Measurements from ENCODE around the gene ZSWIM7. TPM values are rescaled to one million over a fixed set of nuclear protein-coding genes. Genes with fewer than 3 reads are reported as not detected.
A peak's percentile ranks its signal among the peaks of the same experiment; 100 is the strongest.

Gene ZSWIM7, protein sequence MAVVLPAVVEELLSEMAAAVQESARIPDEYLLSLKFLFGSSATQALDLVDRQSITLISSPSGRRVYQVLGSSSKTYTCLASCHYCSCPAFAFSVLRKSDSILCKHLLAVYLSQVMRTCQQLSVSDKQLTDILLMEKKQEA
- 19.6 TPM for total RNA-seq

DNA sequence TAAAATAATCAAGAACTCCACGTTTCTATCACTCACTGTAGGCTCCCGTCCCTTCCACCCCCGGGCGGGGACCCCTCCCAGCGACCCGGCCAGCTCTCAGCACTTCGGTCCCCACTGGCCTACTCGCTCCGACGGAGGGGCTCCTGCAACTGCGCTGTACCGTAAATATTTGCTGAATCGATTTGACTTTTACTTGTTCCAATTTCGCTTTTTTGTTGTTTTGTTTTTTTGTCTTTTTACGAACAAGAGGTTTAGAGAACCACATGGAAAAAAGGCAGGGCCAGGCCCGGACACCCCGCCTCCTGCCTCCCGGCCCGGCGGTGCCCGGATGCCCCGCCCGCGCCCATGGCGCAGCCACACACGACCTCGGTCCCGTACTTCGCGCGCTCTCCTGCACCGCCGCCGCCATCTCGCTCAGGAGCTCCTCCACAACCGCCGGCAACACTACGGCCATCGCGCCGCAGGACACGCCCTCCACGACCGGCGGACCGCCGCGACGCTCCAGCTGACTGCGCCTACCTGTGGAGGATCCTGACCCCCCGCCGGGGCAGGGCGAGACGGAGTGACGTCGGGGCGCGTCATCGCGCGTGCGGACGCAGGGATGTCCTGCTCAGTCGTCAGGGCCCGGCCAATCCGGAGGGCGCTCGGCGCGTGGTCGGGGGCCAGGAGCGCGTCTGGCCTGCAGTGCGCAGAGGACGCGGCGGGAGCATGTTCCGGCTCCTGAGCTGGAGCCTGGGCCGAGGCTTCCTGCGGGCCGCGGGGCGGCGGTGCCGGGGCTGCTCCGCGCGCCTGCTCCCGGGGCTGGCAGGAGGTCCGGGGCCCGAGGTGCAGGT, at the start of gene ZSWIM7, which contains the start of gene TTC19:
ZSWIM7 (minus strand) TSS at position 564 of the 833 bp plus-strand sequence; CDS start at position 454, 110 bp downstream.
TTC19 (plus strand) TSS at position 684 of the 833 bp plus-strand sequence; CDS start at position 709, 25 bp downstream.
- no peak for FAIRE-seq

DNA sequence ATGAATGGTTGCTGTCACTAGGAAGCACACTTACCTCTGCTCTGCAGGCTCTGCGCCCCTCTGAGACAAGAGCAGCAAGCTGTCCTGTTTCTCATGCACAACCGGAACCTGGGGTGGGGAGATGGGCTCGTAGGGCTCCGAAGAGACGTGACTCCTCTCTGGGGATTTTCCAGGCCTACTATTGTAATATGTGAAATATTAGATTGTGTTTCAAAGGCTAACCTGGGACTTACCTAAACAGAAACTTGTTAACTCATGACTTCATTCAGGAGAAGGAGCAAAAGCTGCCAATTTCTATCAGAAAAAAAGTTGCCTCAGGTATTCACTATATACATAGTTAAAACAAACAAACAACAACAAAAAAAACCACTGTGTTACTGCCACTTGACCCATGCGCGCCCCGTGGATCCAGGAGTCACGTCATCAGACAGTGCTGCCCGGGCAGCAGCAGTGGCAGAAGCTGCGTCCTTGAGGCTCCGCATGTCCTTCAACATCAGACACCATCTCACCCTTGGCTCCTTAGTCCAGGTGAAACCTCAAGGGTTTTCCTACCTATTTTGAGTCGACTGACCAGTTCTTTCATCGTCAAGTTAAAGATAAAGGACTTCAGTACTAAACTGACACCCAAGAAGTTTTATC, 49.4 kb upstream of the ZSWIM7 start:
- no peak for FAIRE-seq

More for the DNA sequence above, at the start of gene ZSWIM7, which contains the start of gene TTC19:
- DNase-seq (ENCODE audit: low spot score in 2 of 2): peak; percentile 98 to 99

DNA sequence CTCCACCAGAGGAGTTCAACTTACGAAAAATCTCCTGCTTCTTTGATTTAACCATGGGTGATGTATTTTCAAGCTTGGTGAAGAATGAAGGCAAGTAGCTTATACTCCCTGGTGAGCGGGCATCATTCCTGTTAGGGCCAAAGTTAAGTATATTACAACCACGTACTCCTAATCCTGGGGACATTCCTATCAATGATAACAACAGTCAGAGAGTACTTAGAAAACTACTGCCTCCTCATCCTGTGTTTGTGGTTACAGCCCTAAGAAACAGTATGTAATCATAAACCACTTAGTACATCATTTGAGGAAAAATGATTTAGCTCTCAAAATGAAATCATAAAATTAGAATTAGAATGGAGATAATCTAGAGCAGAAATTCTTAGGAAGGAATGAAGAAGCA, 47.5 kb upstream of the ZSWIM7 start:
- DNase-seq (ENCODE audit: low spot score in 2 of 2): no peak
- FAIRE-seq: no peak

More for the DNA sequence above, 49.4 kb upstream of the ZSWIM7 start:
- DNase-seq (ENCODE audit: low spot score in 2 of 2): no peak

DNA sequence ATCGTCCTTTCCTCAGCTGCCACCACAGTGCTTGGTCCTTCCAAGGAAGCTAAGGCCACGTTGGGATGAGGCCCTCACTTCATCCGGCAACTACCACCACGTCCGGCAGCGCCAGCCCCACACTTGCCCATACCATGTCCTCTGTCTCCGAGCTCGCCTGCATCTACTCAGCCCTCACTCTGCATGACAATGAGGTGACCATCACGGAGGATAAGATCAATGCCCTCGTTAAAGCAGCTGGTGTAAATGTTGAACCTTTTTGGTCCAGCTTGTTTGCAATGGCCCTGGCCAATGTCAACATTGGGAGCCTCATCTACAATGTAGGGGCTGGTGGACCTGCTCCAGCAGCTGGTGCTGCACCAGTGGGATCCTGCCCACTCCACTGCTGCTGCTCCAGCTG, 45.0 kb upstream of the ZSWIM7 start:
- FAIRE-seq: no peak

DNA sequence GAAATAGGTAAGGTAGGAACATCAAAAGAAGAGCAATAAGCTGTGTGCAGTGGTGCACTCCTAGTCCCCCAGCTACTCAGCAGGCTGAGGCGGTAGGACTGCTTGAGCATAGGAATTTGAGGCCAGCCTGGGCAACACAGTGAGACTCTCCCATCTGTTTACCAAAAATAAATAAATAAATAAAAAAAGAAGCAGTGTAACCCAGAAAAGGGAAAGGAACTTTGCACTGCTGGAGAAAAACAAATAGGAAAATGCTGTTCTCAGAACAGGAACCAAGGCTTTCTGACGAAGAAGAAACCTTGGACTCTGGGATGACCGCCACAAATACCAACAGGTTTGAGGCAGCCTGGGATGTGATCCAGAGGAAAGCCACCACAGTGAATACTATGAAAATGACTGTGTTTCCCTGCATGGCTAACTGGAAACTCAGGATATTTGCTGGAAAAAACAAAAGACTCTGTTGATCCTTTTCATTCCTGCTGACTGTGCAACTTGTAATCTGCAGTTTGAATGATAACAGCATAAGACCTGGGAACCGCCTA, 41.3 kb upstream of the ZSWIM7 start:
- FAIRE-seq (no peak), DNase-seq (ENCODE audit: low spot score in 2 of 2) (peak in 1 of 2 donors; percentile 25)

More for the DNA sequence above, 45.0 kb upstream of the ZSWIM7 start:
- DNase-seq (ENCODE audit: low spot score in 2 of 2): no peak

DNA sequence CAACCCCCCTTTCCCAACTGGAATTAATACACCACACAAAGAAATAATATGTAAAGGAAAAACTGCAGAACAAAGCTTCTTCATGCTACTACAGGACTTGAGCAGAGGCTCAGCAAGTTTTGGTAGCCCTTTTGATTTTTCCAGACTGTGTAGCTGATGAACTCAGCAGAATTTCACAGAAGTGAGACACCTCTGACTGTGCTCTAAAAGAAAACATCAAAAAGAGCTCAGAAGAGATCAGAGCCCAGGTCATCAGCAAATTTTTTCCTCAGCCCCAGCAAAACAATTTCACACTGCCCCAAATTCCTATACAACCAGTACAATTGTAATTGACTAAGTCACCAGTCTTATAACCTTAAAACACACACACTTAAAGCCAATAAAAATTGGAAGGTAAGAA, 38.1 kb upstream of the ZSWIM7 start:
- DNase-seq (ENCODE audit: low spot score in 2 of 2) (no peak), FAIRE-seq (no peak)

DNA sequence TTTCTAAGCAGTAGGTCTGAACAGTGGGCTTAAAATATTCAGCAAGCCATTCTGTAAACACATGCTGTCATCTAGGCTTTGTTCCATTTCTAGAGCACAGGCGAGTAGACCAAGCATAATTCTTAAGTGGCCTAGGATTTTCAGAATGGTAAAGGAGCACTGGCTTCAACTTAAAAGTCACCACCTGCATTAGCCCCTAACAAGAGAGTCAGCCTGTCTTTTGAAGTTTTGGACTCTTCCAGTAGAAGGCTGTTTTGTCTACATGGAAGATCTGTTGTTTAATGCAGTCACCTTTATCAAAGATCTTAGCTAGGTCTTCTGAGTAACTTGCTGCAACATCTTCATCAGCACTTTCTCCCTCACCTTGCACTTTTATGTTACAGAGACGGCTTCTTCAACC, 36.8 kb upstream of the ZSWIM7 start:
- DNase-seq (ENCODE audit: low spot score in 2 of 2): no peak

DNA sequence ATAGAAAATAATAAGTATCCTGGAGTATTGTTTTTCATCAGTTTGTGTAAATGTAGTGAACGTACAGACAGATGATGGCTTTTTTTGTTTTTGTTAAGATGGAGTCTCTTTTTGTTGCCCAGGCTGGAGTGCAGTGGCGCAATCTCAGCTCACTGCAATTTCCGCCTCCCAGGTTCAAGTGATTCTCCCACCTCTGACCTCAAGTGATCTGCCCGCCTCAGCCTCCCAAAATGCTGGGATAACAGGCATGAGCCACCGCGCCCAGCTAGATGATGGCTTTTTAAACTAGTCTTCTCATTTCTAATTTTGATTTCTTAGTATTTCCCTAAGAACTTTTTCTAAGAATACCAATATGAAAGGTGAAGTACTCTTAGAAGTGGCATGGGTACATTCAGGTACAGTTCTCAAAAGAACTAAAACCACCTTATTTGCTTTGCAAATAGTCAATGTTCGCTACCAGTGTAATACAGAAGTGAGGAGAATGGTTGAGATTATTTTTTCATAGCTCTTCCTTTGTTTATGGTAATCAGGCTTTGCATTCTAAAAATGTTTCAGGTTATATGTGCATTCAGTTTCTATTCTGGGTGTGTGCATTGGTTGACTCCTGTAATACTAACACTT, 34.3 kb upstream of the ZSWIM7 start:
- DNase-seq (ENCODE audit: low spot score in 2 of 2) (no peak), FAIRE-seq (no peak)

More for the DNA sequence above, 36.8 kb upstream of the ZSWIM7 start:
- no peak for FAIRE-seq

DNA sequence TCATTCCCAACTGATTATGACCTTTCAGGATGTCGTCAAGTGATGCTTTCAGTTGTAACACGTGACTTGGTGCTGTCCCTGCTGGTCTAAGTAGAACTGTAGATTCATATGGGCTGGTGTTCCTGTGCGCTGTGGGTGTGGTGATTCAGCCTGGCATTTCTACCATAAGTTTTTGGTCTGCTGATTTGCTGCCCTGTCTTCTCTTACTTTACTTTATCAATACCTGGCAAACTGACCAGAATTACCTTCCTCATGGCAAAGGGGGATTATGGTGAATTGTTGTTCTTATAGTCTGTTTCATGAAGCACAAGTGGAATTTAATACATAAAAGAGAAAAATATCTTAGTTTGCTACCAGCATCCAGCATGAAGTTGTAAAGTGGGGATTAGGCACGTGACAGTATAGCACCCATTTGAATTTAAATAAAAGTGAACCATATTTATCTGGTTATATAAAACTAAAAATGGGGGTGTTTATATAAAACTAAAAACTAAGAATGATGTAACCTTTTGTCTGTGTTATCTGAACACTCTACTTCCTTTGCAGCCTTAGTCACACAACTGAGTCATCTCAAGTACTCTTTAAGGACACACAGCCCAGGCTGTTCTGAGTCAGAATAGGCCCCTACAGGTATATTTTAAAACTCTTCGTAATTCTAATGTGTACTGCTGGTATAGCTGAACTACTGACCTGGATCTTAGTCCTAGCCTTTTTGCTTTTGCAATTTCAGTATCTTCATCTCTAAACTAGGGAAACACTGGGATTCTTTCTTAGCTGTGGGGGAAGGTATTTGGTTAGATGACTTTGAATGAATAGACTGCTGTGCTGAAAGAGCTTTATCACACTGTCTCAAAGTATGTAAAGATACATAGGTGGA, 28.4 kb upstream of the ZSWIM7 start:
- no peak for FAIRE-seq
- DNase-seq (ENCODE audit: low spot score in 2 of 2): peak in 1 of 2 donors; percentile 32

DNA sequence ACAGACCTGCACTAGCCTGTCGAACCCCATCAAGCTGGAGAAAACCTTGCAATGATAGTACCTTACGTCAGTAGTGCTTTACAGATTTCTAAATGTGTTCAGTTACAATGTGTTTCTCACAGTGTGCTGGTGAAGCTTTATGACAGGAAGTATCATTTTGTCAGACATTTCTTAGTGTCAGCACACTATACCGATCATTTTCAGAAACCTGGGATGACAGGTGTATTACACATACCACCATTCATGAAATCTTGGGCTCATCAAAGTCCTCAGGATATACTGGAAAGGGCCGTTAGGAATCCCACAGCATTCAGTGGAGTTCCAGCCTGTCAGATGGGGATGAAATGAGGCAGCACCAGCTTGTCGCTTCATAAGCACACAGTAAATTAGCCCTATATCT, 27.4 kb upstream of the ZSWIM7 start:
- no peak for FAIRE-seq
- DNase-seq (ENCODE audit: low spot score in 2 of 2): no peak

DNA sequence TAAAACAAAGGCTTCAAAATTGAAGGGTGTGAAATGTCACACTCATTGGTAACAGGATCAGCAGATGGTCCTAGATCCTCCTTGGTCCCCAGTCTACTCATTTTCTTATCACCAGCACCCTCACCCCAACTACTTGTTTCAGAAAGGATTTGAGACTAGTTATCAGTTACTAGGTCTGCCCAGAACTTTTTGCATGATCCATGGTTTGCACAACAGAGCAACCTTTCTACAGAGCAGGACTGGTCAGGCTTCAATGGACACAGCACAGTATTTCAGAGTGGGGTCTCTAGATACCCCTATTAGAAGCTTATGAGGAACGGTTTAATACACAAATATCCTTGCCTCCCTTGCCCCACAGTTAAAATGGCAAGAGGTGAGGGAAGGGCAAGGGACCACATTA, 25.7 kb upstream of the ZSWIM7 start:
- DNase-seq (ENCODE audit: low spot score in 2 of 2): no peak
- no peak for FAIRE-seq

DNA sequence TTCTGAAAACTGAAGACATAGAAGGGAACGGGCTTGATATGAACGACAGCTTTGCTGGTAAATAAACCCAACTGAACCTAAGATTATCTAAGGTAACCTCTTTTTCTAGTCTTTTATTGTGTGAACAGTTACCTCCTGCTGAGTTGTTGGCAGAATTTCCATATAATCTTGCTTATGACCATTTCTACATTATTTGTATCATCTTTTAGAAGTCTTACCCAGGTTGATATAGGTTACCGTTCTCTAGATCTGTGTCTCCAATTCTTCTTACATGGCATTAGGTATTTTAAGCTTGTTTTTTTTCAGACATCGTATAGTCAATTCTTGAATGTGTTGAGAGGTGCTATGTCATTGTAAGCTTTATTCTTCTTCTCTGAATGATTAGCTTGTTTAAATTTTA, 24.4 kb upstream of the ZSWIM7 start:
- FAIRE-seq (no peak), DNase-seq (ENCODE audit: low spot score in 2 of 2) (no peak)

DNA sequence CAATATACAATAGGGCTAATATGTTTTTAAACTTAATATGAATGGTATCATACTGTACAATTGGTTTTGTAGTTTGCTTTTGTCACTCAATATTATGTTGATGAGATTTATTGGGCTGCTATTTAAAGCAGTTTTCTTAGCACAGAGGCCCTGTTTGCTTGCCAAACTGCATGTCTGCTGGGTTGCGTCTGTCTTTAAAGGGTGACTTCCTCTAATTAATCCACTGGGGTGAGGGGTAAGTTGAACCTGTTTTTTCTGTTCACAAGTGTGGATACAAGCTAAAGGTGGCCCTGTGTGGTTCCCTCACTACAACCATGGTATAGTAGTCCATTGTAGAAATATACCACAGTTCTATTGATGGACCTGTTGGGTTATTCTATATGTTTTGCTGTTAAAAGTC, 19.8 kb upstream of the ZSWIM7 start:
- FAIRE-seq: no peak
- no peak for DNase-seq (ENCODE audit: low spot score in 2 of 2)

DNA sequence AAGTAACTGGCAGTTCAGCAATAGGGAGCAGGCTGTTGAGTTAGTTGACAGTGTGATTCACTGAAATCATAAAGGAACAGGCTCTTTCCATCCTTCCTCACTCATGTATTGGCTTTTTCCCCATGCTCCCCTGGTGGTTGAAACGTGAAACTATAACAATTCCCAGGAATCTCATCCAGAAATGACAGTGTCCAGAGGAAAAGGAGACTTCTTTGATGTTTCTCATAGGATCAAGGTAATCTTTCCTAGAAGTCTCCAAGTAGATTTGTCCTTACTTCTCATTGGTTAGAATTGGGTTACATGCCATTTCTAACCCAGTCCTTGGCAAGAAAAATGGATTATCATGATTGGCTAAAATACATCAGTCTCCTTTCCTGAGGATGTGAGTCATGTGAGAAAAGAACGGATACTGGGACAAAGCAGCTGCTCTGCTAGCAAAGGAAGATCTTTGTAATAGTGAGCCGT, 14.5 kb upstream of the ZSWIM7 start:
- DNase-seq (ENCODE audit: low spot score in 2 of 2) (no peak), FAIRE-seq (no peak)

DNA sequence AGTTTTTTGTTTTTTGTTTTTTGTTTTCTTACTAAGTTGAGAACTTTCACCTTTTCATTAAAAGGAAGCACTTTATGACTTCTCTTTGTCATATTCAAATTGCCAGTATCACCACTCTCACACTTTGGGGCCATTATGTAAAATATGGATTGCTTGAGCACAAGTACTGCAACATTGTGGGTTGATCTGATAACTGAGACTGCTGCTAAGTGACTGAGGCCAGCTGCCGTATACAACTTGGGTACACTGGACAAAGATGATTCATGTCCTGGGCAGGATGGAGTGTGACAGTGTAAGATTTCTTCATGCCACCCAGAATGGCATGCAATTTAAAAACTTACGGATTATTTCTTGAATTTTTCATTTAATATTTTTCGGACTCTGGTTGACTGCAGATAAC, 7.9 kb upstream of the ZSWIM7 start:
- DNase-seq (ENCODE audit: low spot score in 2 of 2): no peak
- no peak for FAIRE-seq

DNA sequence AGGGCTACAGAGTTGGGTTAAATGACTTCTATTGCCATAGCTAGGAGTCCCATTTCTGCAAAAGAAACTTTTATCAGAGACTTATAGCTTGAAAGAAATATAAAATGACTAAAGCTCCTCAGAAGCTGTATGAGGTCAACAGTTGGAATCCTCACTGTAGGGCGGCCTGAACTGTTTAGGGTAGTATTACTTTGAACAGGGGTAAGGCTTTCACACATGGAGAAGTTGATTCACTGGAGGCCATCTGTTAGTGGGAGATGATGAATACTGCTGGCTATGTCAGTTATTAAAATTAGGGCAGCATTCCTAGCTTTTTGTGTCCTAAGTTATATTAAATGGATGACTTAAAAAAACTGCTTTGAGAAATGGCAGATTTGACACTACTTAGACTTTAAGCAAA, 6.1 kb upstream of the ZSWIM7 start:
- DNase-seq (ENCODE audit: low spot score in 2 of 2): no peak
- FAIRE-seq: no peak

DNA sequence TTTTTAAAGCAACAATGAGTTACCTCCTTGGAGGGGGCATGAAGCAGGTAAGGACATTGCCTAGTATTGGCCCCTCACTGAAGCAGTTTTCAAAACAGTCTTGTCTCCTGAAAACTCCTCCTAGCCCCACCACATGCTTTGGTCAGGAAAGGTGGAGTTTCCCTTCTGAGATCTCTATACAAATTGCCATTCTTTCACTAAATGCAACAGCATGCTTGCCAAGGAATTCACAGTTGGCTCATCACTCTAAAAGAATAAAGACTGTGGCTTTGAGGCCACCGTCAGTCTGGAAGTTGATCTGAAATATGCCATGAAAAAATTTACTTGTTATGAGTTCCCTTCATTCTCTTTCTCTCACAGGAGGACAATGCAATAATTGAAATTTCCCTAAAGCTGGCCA, 4.3 kb upstream of the ZSWIM7 start:
- DNase-seq (ENCODE audit: low spot score in 2 of 2) (no peak), FAIRE-seq (no peak)

DNA sequence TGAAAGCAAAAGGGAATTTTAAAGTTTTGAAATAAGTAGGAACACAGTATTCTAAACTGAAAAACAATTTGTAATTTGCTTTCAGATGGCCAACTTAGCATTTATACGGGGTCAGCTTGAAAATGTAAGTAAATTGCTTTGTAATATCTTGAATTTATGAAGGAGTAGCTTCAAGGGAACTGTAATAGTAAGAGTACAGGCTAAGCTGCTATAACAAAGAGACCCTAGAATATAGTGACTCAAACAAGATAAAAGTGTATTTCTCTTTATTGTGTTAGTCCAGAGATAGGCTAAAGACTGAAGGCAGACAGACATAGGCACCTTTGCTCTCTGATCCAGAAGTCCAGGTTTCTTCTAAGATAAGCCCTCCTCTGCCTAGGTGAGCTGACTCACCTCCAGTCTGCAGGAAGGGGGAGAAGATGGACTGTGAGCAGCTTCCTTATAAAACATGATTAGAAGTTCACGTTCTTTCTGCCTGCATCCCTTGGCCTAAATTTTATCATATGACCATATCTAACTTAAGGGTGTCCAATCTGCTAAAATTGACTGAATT, 3.3 kb upstream of the ZSWIM7 start:
- DNase-seq (ENCODE audit: low spot score in 2 of 2) (no peak), FAIRE-seq (no peak)

DNA sequence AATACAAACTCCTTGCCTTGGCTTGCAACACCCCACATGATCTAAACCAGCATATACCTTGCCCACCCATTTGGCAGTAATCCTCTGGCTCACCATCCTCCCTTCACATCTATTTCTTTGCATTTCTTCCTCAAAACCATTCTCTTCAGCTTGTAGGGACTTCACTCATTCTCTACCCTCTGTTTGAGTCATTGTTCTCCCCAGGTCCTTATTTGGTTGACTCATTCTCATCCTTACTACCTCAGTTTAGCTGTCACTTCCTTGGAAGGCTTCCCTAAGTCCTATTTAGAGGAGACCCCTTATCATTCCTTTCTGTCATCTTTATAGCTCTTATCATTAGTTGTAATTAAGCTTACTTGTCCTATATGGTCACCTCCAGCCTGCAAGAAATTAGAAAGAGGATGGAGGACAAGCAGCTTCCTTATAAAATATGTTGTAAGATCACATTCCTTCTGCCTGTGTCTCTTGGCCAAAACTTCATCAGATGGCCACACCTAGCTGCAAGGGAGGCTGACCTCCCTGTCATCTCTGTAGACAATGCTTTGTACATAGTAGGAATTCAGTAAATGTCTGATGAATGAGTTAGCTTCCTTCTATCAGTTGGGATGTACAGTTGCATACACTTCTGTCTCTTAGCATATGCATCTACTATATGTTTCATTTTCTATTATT, 1.9 kb upstream of the ZSWIM7 start:
- FAIRE-seq: no peak
- DNase-seq (ENCODE audit: low spot score in 2 of 2): no peak
